GM23338 (cell line): ENCODE data around the gene WRAP53. TPM values are rescaled to one million over a fixed set of nuclear protein-coding genes. Genes with fewer than 3 reads are reported as not detected.

ENCODE experiments used
- ATAC-seq: fragments of 200-7000 bp; cut with Tn5 transposase; 3 replicates; pipeline ENCODE4 v1.9.1; 2020
- DNase-seq: peaks from one replicate; pipeline ENCODE4 v3.0.0-alpha.2; 2015; ENCODE audit warnings: low spot score
- H2AFZ ChIP-seq: fragments of 200-600 bp; sonication (generic); 2 replicates; pipeline ENCODE4 v1.8.0; 2016; ENCODE audit warnings: antibody characterized with exemption, mild to moderate bottlenecking, moderate library complexity
- H3F3A ChIP-seq: fragments of 200-600 bp; sonication (generic); replicated peaks from 2 replicates; pipeline ENCODE4 v1.8.0; 2017; ENCODE audit warnings: antibody characterized with exemption, mixed run types, low read depth
- H3K27ac ChIP-seq: fragments of 200-600 bp; sonication (generic); 2 replicates; pipeline ENCODE4 v1.6.1; 2016; ENCODE audit warnings: low read depth
- H3K27me3 ChIP-seq: fragments of 200-600 bp; sonication (generic); 2 replicates; pipeline ENCODE4 v1.8.0; 2016; ENCODE audit warnings: mild to moderate bottlenecking, mixed run types, moderate library complexity; ENCODE audit not compliant: insufficient read depth
- H3K36me3 ChIP-seq: fragments of 200-600 bp; sonication (generic); 2 replicates; pipeline ENCODE4 v1.8.0; 2016; ENCODE audit warnings: mild to moderate bottlenecking; ENCODE audit not compliant: insufficient read depth
- H3K4me1 ChIP-seq: fragments of 200-600 bp; sonication (generic); 2 replicates; pipeline ENCODE4 v1.8.0; 2016; ENCODE audit warnings: mild to moderate bottlenecking, moderate library complexity; ENCODE audit not compliant: insufficient read depth
- H3K4me2 ChIP-seq: fragments of 200-600 bp; sonication (generic); 2 replicates; pipeline ENCODE4 v1.7.1; 2017; ENCODE audit warnings: mixed run types
- H3K4me3 ChIP-seq: fragments of 200-600 bp; sonication (generic); 2 replicates; pipeline ENCODE4 v1.6.1; 2016; ENCODE audit warnings: mixed run types
- H3K79me2 ChIP-seq: fragments of 200-600 bp; sonication (generic); replicated peaks from 2 replicates; pipeline ENCODE4 v1.8.0; 2017; ENCODE audit warnings: mild to moderate bottlenecking; ENCODE audit not compliant: insufficient read depth
- H3K9me2 ChIP-seq: fragments of 200-600 bp; sonication (generic); 2 replicates; pipeline ENCODE4 v1.8.0; 2017; ENCODE audit not compliant: insufficient read depth
- H4K20me1 ChIP-seq: fragments of 200-600 bp; sonication (generic); replicated peaks from 2 replicates; pipeline ENCODE4 v1.8.0; 2017; ENCODE audit warnings: mild to moderate bottlenecking; ENCODE audit not compliant: insufficient read depth
- H3K27ac Mint-ChIP-seq: 2 replicates; pipeline ENCODE4 v1.8.0; 2020; ENCODE audit warnings: inconsistent platforms, mild to moderate bottlenecking, moderate library complexity, mixed read lengths
- H3K27me3 Mint-ChIP-seq: 3 replicates; pipeline ENCODE4 v1.8.0; 2022; ENCODE audit warnings: low read depth, mild to moderate bottlenecking, moderate library complexity, mixed read lengths, inconsistent platforms; ENCODE audit not compliant: insufficient read depth, poor library complexity
- H3K36me3 Mint-ChIP-seq: 3 replicates; pipeline ENCODE4 v1.8.0; 2021; ENCODE audit warnings: low read depth, mild to moderate bottlenecking, inconsistent platforms, moderate library complexity, mixed read lengths
- H3K4me1 Mint-ChIP-seq: 3 replicates; pipeline ENCODE4 v1.8.0; 2020; ENCODE audit warnings: mild to moderate bottlenecking, inconsistent platforms, mixed read lengths
- H3K4me3 Mint-ChIP-seq: 3 replicates; pipeline ENCODE4 v1.8.0; 2021; ENCODE audit warnings: moderate library complexity, mild to moderate bottlenecking, inconsistent platforms, mixed read lengths
- H3K9me3 Mint-ChIP-seq: 3 replicates; pipeline ENCODE4 v1.8.0; 2020; ENCODE audit warnings: moderate library complexity, mild to moderate bottlenecking, inconsistent platforms, mixed read lengths
- CTCF ChIP-seq, 2 experiments: fragments of 200-600 bp in 1 of 2; sonication (generic) in 1 of 2; conservative IDR thresholded peaks; 2 replicates each; pipeline versions ENCODE4 v1.5.1 to v1.6.1; 2016 to 2017; ENCODE audit warnings: antibody characterized with exemption in 2 of 2, low read depth in 2 of 2, mild to moderate bottlenecking in 2 of 2, moderate library complexity in 1 of 2
- JUNB ChIP-seq: IDR thresholded peaks from one replicate; pipeline ENCODE4 v1.6.1; 2016; ENCODE audit warnings: antibody characterized with exemption; ENCODE audit not compliant: unreplicated experiment
- NANOG ChIP-seq: IDR thresholded peaks from 2 replicates; pipeline ENCODE4 v1.6.1; 2016; ENCODE audit warnings: antibody characterized with exemption, borderline replicate concordance
- POLR2AphosphoS5 ChIP-seq: IDR thresholded peaks from 2 replicates; pipeline ENCODE4 v1.6.1; 2016; ENCODE audit warnings: antibody characterized with exemption, low read depth
- REST ChIP-seq: IDR thresholded peaks from one replicate; pipeline ENCODE4 v1.6.1; 2018; ENCODE audit warnings: antibody characterized with exemption; ENCODE audit not compliant: unreplicated experiment
- ZNF114 ChIP-seq: fragments of 250-450 bp; sonication (Bioruptor Pico); IDR thresholded peaks from 2 replicates; pipeline ENCODE4 v1.5.0; 2020; ENCODE audit warnings: mild to moderate bottlenecking, moderate library complexity
- ZNF331 ChIP-seq: fragments of 250-450 bp; sonication (Bioruptor Pico); IDR thresholded peaks from 2 replicates; pipeline ENCODE4 v1.5.0; 2020; ENCODE audit warnings: low read depth, mild to moderate bottlenecking, moderate library complexity
- polyA plus RNA-seq: library from polyadenylated mRNA; unstranded; fragments of >200 nt; fragmentation: Nextera tagmentation; extraction: Ambion mirVana; gene quantifications from 2 replicates; pipeline ENCODE4 v1.2.1, GENCODE V29; 2016
- total RNA-seq: library from RNA; depleted of rRNA; stranded (reverse); fragments of >200 nt; shearing (Covaris generic); gene quantifications from 2 replicates; pipeline ENCODE4 v1.2.3, GENCODE V29; 2014

The WRAP53 gene
- total and polyA plus RNA-seq, 2 experiments from 2014 or later: 28.1 to 33.3 TPM

- Mint-ChIP-seq H3K36me3 (peaks cover 8% of the 10 kb centered on the region; the same call in 1 of the 3 replicates), H3K4me1 (peaks cover 30% of the 10 kb centered on the region), H3K9me3 (no peaks in the 10 kb centered on the region), H3K27ac (no peak overlapping the region), H3K4me3 (peak overlapping the region; percentile 79), H3K27me3 (peaks cover 17% of the 10 kb centered on the region)
- no peaks in the 10 kb centered on the region for H3K36me3 ChIP-seq
- H3K9me2 ChIP-seq: 0 out of 2 replicates have a peak, but pooled peaks cover 3% of the 10 kb centered on the region
- peak overlapping the region; percentile 97 for H3K4me2 ChIP-seq
- TF ChIP-seq NANOG: no peak
- TF ChIP-seq REST: no peak
- no peak for TF ChIP-seq POLR2AphosphoS5
- no peak for TF ChIP-seq ZNF331
- no peak for TF ChIP-seq CTCF (conservative IDR thresholded peaks at IDR 0.05; ENCODE audit: low read depth in 2 of 2)
- no peak for TF ChIP-seq ZNF114 (CRISPR knock-in tag)
- no peak for TF ChIP-seq JUNB
- peak overlapping the region; percentile 89 for H3K4me3 ChIP-seq
- H3F3A ChIP-seq: 0 out of 2 replicates have a peak, but pooled peaks cover 20% of the 10 kb centered on the region
- ATAC-seq: peak; percentile 53
- peak overlapping the region; percentile 99 for H2AFZ ChIP-seq
- H3K4me1 ChIP-seq: peaks cover 22% of the 10 kb centered on the region
- H4K20me1 ChIP-seq: no peaks in the 10 kb centered on the region; the same call in 1 of the 2 replicates
- no peaks in the 10 kb centered on the region for H3K79me2 ChIP-seq
- H3K27me3 ChIP-seq: peaks cover 11% of the 10 kb centered on the region
- DNase-seq: peak; percentile 53
- no peak overlapping the region for H3K27ac ChIP-seq
Measured at GRCh38 chr17:7705269-7706255, 17.3 kb downstream of the WRAP53 start.
